Measurements from ENCODE around the gene FAM120B. TPM values are rescaled to one million over a fixed set of nuclear protein-coding genes. Genes with fewer than 3 reads are reported as not detected.

The FAM120B gene
- total RNA-seq, 2 donors from 2014 or later, result 25.1 to 28.5 TPM

- no peaks in the 10 kb centered on the region for H3K27me3 ChIP-seq
- no peak overlapping the region for H3K27ac ChIP-seq
- intact Hi-C loops (cut with DNase I), result no loop called here
- no peaks in the 10 kb centered on the region for H3K36me3 ChIP-seq
- TF ChIP-seq, protein P1, sequence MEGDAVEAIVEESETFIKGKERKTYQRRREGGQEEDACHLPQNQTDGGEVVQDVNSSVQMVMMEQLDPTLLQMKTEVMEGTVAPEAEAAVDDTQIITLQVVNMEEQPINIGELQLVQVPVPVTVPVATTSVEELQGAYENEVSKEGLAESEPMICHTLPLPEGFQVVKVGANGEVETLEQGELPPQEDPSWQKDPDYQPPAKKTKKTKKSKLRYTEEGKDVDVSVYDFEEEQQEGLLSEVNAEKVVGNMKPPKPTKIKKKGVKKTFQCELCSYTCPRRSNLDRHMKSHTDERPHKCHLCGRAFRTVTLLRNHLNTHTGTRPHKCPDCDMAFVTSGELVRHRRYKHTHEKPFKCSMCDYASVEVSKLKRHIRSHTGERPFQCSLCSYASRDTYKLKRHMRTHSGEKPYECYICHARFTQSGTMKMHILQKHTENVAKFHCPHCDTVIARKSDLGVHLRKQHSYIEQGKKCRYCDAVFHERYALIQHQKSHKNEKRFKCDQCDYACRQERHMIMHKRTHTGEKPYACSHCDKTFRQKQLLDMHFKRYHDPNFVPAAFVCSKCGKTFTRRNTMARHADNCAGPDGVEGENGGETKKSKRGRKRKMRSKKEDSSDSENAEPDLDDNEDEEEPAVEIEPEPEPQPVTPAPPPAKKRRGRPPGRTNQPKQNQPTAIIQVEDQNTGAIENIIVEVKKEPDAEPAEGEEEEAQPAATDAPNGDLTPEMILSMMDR (IDR thresholded peaks at IDR 0.05), result no peak
- no peak overlapping the region for H3K9ac ChIP-seq (ENCODE audit: low read depth in 2 of 2, low read length in 2 of 2)
- no peak for DNase-seq
- no peaks in the 10 kb centered on the region for H3K4me1 ChIP-seq
- H3K9me3 ChIP-seq, result no peaks in the 10 kb centered on the region
- no peak overlapping the region for H3K4me3 ChIP-seq
These were observed 148.9 kb downstream of the FAM120B start for GRCh38 chr6:170455335-170455979.

GRCh38 chr6:170456334-170456733 is 149.8 kb downstream of the FAM120B start:
- DNase-seq, result no peak
- Histone ChIP-seq H3K27ac (no peak overlapping the region), H3K9me3 (no peaks in the 10 kb centered on the region), H3K36me3 (no peaks in the 10 kb centered on the region), H3K4me1 (no peaks in the 10 kb centered on the region), H3K27me3 (no peaks in the 10 kb centered on the region), H3K9ac (ENCODE audit: low read depth in 2 of 2, low read length in 2 of 2) (no peak overlapping the region), H3K4me3 (no peak overlapping the region)
- intact Hi-C loops (cut with DNase I), result no loop called here
- TF ChIP-seq, protein P1 (IDR thresholded peaks at IDR 0.05), result no peak

Small RNA genes within 50 kb of the gene (microRNA-seq; reads per million reads assigned to microRNA genes)
- not detected for gene MIR4644

Other genes starting within 250 kb of the FAM120B start
- gene DLL1, start 15.7 kb upstream of the FAM120B start, total RNA-seq, result 10 to 100 TPM; 16.1 to 26.8 TPM
- gene PSMB1, start 246.5 kb downstream of the FAM120B start, total RNA-seq, result 100 to 1,000 TPM; 140 to 172 TPM
- gene TBP, start 247.6 kb downstream of the FAM120B start, total RNA-seq, result 10 to 100 TPM; 11.7 to 13.4 TPM